Mesendoderm (in vitro differentiated cells): Measurements from ENCODE around the gene TRIM26.
A peak's percentile ranks its signal among the peaks of the same experiment; 100 is the strongest.

Experiments used
- DNase-seq: peaks from one replicate; pipeline ENCODE4 v3.0.0; 2013
- H2AK5ac ChIP-seq: 2 replicates; pipeline ENCODE4 v1.6.1; 2013; ENCODE audit warnings: low read length, inconsistent platforms
- H2BK120ac ChIP-seq: 2 replicates; pipeline ENCODE4 v1.6.1; 2013; ENCODE audit warnings: low read depth, mild to moderate bottlenecking, low read length, moderate library complexity, mixed read lengths
- H2BK15ac ChIP-seq: replicated peaks from 2 replicates; pipeline ENCODE4 v1.6.1; 2013; ENCODE audit warnings: low read depth, mild to moderate bottlenecking, moderate library complexity
- H2BK5ac ChIP-seq: 2 replicates; pipeline ENCODE4 v1.6.1; 2013; ENCODE audit warnings: low read length, inconsistent platforms
- H3K18ac ChIP-seq: 2 replicates; pipeline ENCODE4 v1.6.1; 2013; ENCODE audit warnings: mild to moderate bottlenecking, low read length, mixed read lengths
- H3K23ac ChIP-seq: one replicate; pipeline ENCODE4 v1.6.1; 2013; ENCODE audit warnings: low read length
- H3K27ac ChIP-seq: 2 replicates; pipeline ENCODE4 v1.5.1; 2013; ENCODE audit warnings: low read depth, mild to moderate bottlenecking, inconsistent platforms, low read length, moderate library complexity
- H3K27me3 ChIP-seq: 2 replicates; pipeline ENCODE4 v1.6.1; 2013; ENCODE audit warnings: low read length, control low read depth, mild to moderate bottlenecking, inconsistent platforms; ENCODE audit not compliant: insufficient read depth, poor library complexity
- H3K36me3 ChIP-seq: 2 replicates; pipeline ENCODE4 v1.6.1; 2013; ENCODE audit warnings: low read length, inconsistent platforms; ENCODE audit not compliant: control insufficient read depth, insufficient read depth
- H3K4ac ChIP-seq: one replicate; pipeline ENCODE4 v1.6.1; 2013; ENCODE audit warnings: low read depth, mild to moderate bottlenecking, low read length, moderate library complexity
- H3K4me1 ChIP-seq: 2 replicates; pipeline ENCODE4 v1.6.1; 2013; ENCODE audit warnings: low read depth, low read length, inconsistent platforms; ENCODE audit not compliant: control insufficient read depth
- H3K4me2 ChIP-seq: 2 replicates; pipeline ENCODE4 v1.6.1; 2013; ENCODE audit warnings: low read length
- H3K4me3 ChIP-seq: 2 replicates; pipeline ENCODE4 v1.5.1; 2013; ENCODE audit warnings: mild to moderate bottlenecking, low read length
- H3K56ac ChIP-seq: one replicate; pipeline ENCODE4 v1.6.1; 2013; ENCODE audit warnings: low read length
- H3K79me1 ChIP-seq: 2 replicates; pipeline ENCODE4 v1.6.1; 2013; ENCODE audit warnings: low read length, inconsistent platforms
- H3K79me2 ChIP-seq: 2 replicates; pipeline ENCODE4 v1.6.1; 2013; ENCODE audit warnings: mild to moderate bottlenecking, low read length; ENCODE audit not compliant: control insufficient read depth, insufficient read depth
- H3K9ac ChIP-seq: 2 replicates; pipeline ENCODE4 v1.6.1; 2013; ENCODE audit warnings: low read length, inconsistent platforms
- H4K5ac ChIP-seq: one replicate; pipeline ENCODE4 v1.6.1; 2013; ENCODE audit warnings: low read length
- H4K8ac ChIP-seq: one replicate; pipeline ENCODE4 v1.6.1; 2013; ENCODE audit warnings: low read depth, mild to moderate bottlenecking, control low read depth, low read length, moderate library complexity
- WGBS: extraction: QIAGEN DNeasy Blood & Tissue Kit; methylation state at CpG from one replicate; pipeline ENCODE4 v1.1.7; 2013; ENCODE audit warnings: low lambda C conversion rate, missing lambda C conversion rate; ENCODE audit not compliant: insufficient coverage; ENCODE audit errors: extremely low coverage; 5-methylcytosine and 5-hydroxymethylcytosine counted together

Gene TRIM26

GRCh38 chr6:30244560-30244959 is 31.4 kb upstream of the TRIM26 start:
- Histone ChIP-seq H4K5ac (no peak overlapping the region), H3K79me1 (no peaks in the 10 kb centered on the region), H3K4ac (no peak overlapping the region), H3K4me1 (no peaks in the 10 kb centered on the region), H3K27me3 (no peaks in the 10 kb centered on the region), H3K56ac (no peak overlapping the region), H2AK5ac (no peak overlapping the region), H3K27ac (no peak overlapping the region), H3K79me2 (no peaks in the 10 kb centered on the region), H3K4me3 (no peak overlapping the region), H2BK15ac (no peak overlapping the region), H4K8ac (no peak overlapping the region), H3K36me3 (no peaks in the 10 kb centered on the region), H3K9ac (no peak overlapping the region), H3K23ac (no peak overlapping the region), H2BK5ac (no peak overlapping the region), H2BK120ac (no peak overlapping the region), H3K4me2 (no peak overlapping the region), H3K18ac (no peak overlapping the region)
- no CpG with 5 or more reads among the region's 3 CpGs for WGBS
- no peak for DNase-seq

- no peaks in the 10 kb centered on the region for H3K4me1 ChIP-seq
- H3K9ac ChIP-seq, result no peak overlapping the region
- H3K79me2 ChIP-seq, result no peaks in the 10 kb centered on the region
- H3K79me1 ChIP-seq, result no peaks in the 10 kb centered on the region
- H3K27me3 ChIP-seq, result no peaks in the 10 kb centered on the region
- H2BK15ac ChIP-seq, result no peak overlapping the region
- H4K8ac ChIP-seq, result no peak overlapping the region
- no peak overlapping the region for H4K5ac ChIP-seq
- H3K23ac ChIP-seq, result no peak overlapping the region
- no peak overlapping the region for H3K56ac ChIP-seq
- H2BK120ac ChIP-seq, result no peak overlapping the region
- WGBS, result no CpG with 5 or more reads among the region's 6 CpGs
- H3K4me3 ChIP-seq, result no peak overlapping the region
- H3K4me2 ChIP-seq, result no peak overlapping the region
- no peak overlapping the region for H2BK5ac ChIP-seq
- H3K18ac ChIP-seq, result no peak overlapping the region
- peak; percentile 48 for DNase-seq
- H3K36me3 ChIP-seq, result no peaks in the 10 kb centered on the region
- no peak overlapping the region for H2AK5ac ChIP-seq
- no peak overlapping the region for H3K27ac ChIP-seq
- no peak overlapping the region for H3K4ac ChIP-seq
Measured at GRCh38 chr6:30238178-30238795, 25.1 kb upstream of the TRIM26 start.

GRCh38 chr6:30234356-30234755 is 21.1 kb upstream of the TRIM26 start:
- DNase-seq, result no peak

GRCh38 chr6:30231067-30231466 is 17.9 kb upstream of the TRIM26 start:
- WGBS, result no CpG with 5 or more reads among the region's 2 CpGs
- no peak overlapping the region for H3K9ac ChIP-seq
- H3K56ac ChIP-seq, result no peak overlapping the region
- no peak overlapping the region for H3K4ac ChIP-seq
- H3K23ac ChIP-seq, result no peak overlapping the region
- H3K27me3 ChIP-seq, result no peaks in the 10 kb centered on the region
- DNase-seq, result no peak
- no peak overlapping the region for H3K27ac ChIP-seq
- no peak overlapping the region for H3K4me2 ChIP-seq
- H3K79me2 ChIP-seq, result no peaks in the 10 kb centered on the region
- no peaks in the 10 kb centered on the region for H3K4me1 ChIP-seq
- H2AK5ac ChIP-seq, result no peak overlapping the region
- H4K5ac ChIP-seq, result no peak overlapping the region
- H3K79me1 ChIP-seq, result no peaks in the 10 kb centered on the region
- no peak overlapping the region for H2BK5ac ChIP-seq
- no peaks in the 10 kb centered on the region for H3K36me3 ChIP-seq
- H3K18ac ChIP-seq, result no peak overlapping the region
- no peak overlapping the region for H3K4me3 ChIP-seq
- H2BK15ac ChIP-seq, result no peak overlapping the region
- H2BK120ac ChIP-seq, result no peak overlapping the region
- H4K8ac ChIP-seq, result no peak overlapping the region

More at GRCh38 chr6:30234356-30234755, 21.1 kb upstream of the TRIM26 start:
- WGBS, result no CpG with 5 or more reads among the region's 2 CpGs
- H3K27ac ChIP-seq, result no peak overlapping the region
- no peak overlapping the region for H4K8ac ChIP-seq
- no peaks in the 10 kb centered on the region for H3K79me1 ChIP-seq
- H3K4me2 ChIP-seq, result no peak overlapping the region
- no peak overlapping the region for H3K56ac ChIP-seq
- no peaks in the 10 kb centered on the region for H3K4me1 ChIP-seq
- no peak overlapping the region for H3K4ac ChIP-seq
- H2BK15ac ChIP-seq, result no peak overlapping the region
- H4K5ac ChIP-seq, result no peak overlapping the region
- no peak overlapping the region for H2AK5ac ChIP-seq
- no peak overlapping the region for H3K9ac ChIP-seq
- no peak overlapping the region for H3K4me3 ChIP-seq
- H3K36me3 ChIP-seq, result no peaks in the 10 kb centered on the region
- no peak overlapping the region for H3K23ac ChIP-seq
- H3K18ac ChIP-seq, result no peak overlapping the region
- no peaks in the 10 kb centered on the region for H3K27me3 ChIP-seq
- H3K79me2 ChIP-seq, result no peaks in the 10 kb centered on the region
- no peak overlapping the region for H2BK5ac ChIP-seq
- no peak overlapping the region for H2BK120ac ChIP-seq

- Histone ChIP-seq H4K5ac (no peak overlapping the region), H3K23ac (no peak overlapping the region), H3K9ac (no peak overlapping the region), H2BK15ac (no peak overlapping the region), H3K56ac (no peak overlapping the region), H2AK5ac (no peak overlapping the region), H3K18ac (no peak overlapping the region), H3K4me2 (no peak overlapping the region), H4K8ac (no peak overlapping the region), H3K4me1 (no peaks in the 10 kb centered on the region), H3K36me3 (no peaks in the 10 kb centered on the region), H3K27ac (no peak overlapping the region), H3K79me1 (no peaks in the 10 kb centered on the region), H2BK120ac (no peak overlapping the region), H2BK5ac (no peak overlapping the region), H3K4ac (no peak overlapping the region), H3K27me3 (no peaks in the 10 kb centered on the region), H3K4me3 (no peak overlapping the region), H3K79me2 (no peaks in the 10 kb centered on the region)
- no CpG with 5 or more reads among the region's 6 CpGs for WGBS
- peak; percentile 25 for DNase-seq
Measured at GRCh38 chr6:30227763-30228487, 14.7 kb upstream of the TRIM26 start.
